ENCODE results near the gene RHCE.
"Not testable (repeated sequence)": the region's sequence is repeated elsewhere in the genome, so short reads cannot be mapped to it uniquely, and the experiment has no call there.

RHCE gene

GRCh38 chr1:25420715-25421114 is at the start of gene RHCE:
Gene RHCE (minus strand): TSS chr1:25420825. CDS start chr1:25420786, 39 bp downstream.
- DNase-seq (ENCODE audit: low read depth in 2 of 2), result not testable (repeated sequence)

GRCh38 chr1:25469177-25469576 is 48.6 kb upstream of the RHCE start:
- no peak for DNase-seq (ENCODE audit: low read depth in 2 of 2)

GRCh38 chr1:25468033-25468432 is 47.4 kb upstream of the RHCE start:
- no peak for DNase-seq (ENCODE audit: low read depth in 2 of 2)

- no peak for DNase-seq (ENCODE audit: low read depth in 2 of 2)
These were observed 47.0 kb upstream of the RHCE start for GRCh38 chr1:25467616-25468015.

- no peak for DNase-seq (ENCODE audit: low read depth in 2 of 2)
These were observed 46.6 kb upstream of the RHCE start for GRCh38 chr1:25467193-25467592.

GRCh38 chr1:25462732-25463131 is 42.1 kb upstream of the RHCE start:
- DNase-seq (ENCODE audit: low read depth in 2 of 2), result no peak

GRCh38 chr1:25461849-25462248 is 41.2 kb upstream of the RHCE start:
- no peak for DNase-seq (ENCODE audit: low read depth in 2 of 2)

- DNase-seq (ENCODE audit: low read depth in 2 of 2), result not testable (repeated sequence)
These were observed 40.2 kb upstream of the RHCE start for GRCh38 chr1:25460816-25461215.

GRCh38 chr1:25460020-25460419 is 39.4 kb upstream of the RHCE start:
- DNase-seq (ENCODE audit: low read depth in 2 of 2), result no peak

- no peak for DNase-seq (ENCODE audit: low read depth in 2 of 2)
These were observed 38.1 kb upstream of the RHCE start for GRCh38 chr1:25458541-25459298.

GRCh38 chr1:25456502-25456901 is 35.9 kb upstream of the RHCE start:
- DNase-seq (ENCODE audit: low read depth in 2 of 2), result no peak

GRCh38 chr1:25451908-25452307 is 31.3 kb upstream of the RHCE start:
- DNase-seq (ENCODE audit: low read depth in 2 of 2), result no peak

- DNase-seq (ENCODE audit: low read depth in 2 of 2), result no peak
These were observed 30.3 kb upstream of the RHCE start for GRCh38 chr1:25450891-25451290.

GRCh38 chr1:25447547-25447946 is 26.9 kb upstream of the RHCE start:
- DNase-seq (ENCODE audit: low read depth in 2 of 2), result no peak

GRCh38 chr1:25445993-25446538 is 25.4 kb upstream of the RHCE start:
- DNase-seq (ENCODE audit: low read depth in 2 of 2), result no peak

GRCh38 chr1:25444604-25445003 is 24.0 kb upstream of the RHCE start:
- not testable (repeated sequence) for DNase-seq (ENCODE audit: low read depth in 2 of 2)

- no peak for DNase-seq (ENCODE audit: low read depth in 2 of 2)
These were observed 22.5 kb upstream of the RHCE start for GRCh38 chr1:25443030-25443699.

- no peak for DNase-seq (ENCODE audit: low read depth in 2 of 2)
These were observed 21.6 kb upstream of the RHCE start for GRCh38 chr1:25442178-25442577.

GRCh38 chr1:25439287-25439686 is 18.7 kb upstream of the RHCE start:
- DNase-seq (ENCODE audit: low read depth in 2 of 2), result no peak

GRCh38 chr1:25437672-25438071 is 17.0 kb upstream of the RHCE start:
- no peak for DNase-seq (ENCODE audit: low read depth in 2 of 2)

- DNase-seq (ENCODE audit: low read depth in 2 of 2), result no peak
These were observed 14.9 kb upstream of the RHCE start for GRCh38 chr1:25435397-25436108.

GRCh38 chr1:25433389-25434186 is 13.0 kb upstream of the RHCE start:
- DNase-seq (ENCODE audit: low read depth in 2 of 2), result no peak

All from activated CD4-positive, alpha-beta T cell treated with anti-CD3 and anti-CD28 coated beads for 24 hours (primary cell).